ENCODE data around the gene CNTN4.

Gene CNTN4

GRCh38 chr3:2153547-2153946, 54.9 kb downstream of the CNTN4 start:
- DNase-seq = no peak

DNA sequence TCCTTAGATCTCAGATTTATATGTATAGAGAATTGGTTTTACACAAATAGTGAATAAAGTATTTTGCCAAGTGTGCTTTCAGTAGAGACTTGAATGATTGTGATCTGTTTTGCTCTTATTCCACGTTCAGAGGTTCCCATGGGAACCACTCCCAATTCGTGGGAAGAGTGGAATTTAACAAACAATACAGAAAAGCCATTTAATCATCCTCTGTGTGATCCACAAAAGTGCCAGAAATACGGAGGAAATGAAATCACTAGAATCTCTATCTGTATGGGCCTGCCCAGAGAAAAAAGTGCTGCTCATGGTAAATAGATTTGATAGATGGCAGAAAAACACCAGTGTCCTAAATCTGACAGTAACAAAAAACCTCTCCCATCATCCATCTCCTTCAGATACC, 56.0 kb downstream of the CNTN4 start:
- no peak for DNase-seq

- DNase-seq = peak; percentile 2 to 18 (median 7)
Observed at GRCh38 chr3:2156244-2156847, 57.7 kb downstream of the CNTN4 start.

GRCh38 chr3:2158828-2159227, 60.2 kb downstream of the CNTN4 start:
- no peak for DNase-seq

GRCh38 chr3:2166552-2166951, 67.9 kb downstream of the CNTN4 start:
- no peak for DNase-seq

DNA sequence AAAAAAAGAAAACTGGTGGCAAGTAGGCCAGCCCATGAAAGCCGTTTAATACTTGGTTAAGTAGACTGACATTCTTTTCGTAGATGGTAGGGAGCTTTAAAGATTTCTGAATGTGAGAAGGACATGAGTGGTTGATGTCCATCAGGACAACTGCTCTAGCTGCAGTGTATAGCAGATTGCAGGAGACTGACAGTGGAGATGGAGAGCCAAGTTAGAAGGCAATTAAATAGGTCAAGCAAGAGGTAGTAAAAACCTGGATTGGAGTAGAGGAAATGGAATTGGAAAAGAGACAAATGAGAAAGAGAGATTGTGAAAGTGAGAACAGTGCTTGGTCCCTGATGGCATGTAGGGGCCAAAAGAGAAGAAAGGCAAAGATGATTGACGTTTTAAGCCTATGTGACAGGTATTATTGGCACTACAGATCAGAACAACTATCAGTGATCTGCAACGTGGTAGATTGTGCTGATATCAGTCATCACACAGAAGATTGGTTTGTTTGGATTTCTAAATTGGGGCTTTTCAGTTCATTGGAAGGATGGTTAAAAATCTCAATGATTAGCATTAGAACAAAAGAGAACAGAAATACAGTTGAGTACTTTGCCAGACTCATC, 74.0 kb downstream of the CNTN4 start:
- DNase-seq = no peak

DNA sequence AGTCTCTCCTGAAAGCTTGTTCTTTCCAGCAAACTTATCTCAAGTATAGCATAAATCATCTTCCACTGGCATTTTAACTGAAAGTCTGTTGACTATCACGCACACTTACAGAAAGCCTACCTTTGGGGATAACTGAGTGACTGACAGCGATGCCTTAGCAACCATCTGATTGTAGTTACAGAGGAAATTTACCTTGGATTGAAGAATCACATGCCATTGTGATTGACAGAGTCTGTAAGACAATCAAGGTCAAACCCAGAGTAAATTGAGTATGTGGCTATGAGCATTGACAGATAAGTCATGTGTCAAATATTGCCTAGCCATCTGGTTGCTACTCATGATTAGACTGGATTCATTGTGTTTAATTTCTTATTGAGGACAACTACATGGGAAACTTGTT, 82.0 kb downstream of the CNTN4 start:
- DNase-seq = no peak

- no peak for DNase-seq
Observed at GRCh38 chr3:2198776-2199279, 100.2 kb downstream of the CNTN4 start.

- DNase-seq = no peak
Observed at GRCh38 chr3:2204054-2204453, 105.4 kb downstream of the CNTN4 start.

DNA sequence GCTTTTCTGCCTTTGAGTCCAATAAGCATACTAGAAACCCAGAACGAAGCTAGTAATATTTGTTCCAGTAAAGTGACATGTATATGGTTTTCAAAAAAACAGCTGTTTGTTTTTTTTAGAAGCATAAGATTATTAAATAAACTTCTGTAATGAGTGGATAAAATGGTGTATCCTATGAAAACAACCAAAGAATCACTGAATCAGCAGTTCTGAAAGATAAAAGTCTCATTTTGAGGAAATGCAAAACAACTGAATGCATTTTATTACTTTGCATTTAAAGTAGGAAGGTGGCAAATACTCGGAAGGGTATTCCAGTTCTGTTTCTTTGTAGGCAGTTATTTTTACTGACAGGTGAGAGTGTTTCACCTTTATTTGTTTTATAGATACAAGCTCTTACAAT, 107.0 kb downstream of the CNTN4 start:
- no peak for DNase-seq

DNA sequence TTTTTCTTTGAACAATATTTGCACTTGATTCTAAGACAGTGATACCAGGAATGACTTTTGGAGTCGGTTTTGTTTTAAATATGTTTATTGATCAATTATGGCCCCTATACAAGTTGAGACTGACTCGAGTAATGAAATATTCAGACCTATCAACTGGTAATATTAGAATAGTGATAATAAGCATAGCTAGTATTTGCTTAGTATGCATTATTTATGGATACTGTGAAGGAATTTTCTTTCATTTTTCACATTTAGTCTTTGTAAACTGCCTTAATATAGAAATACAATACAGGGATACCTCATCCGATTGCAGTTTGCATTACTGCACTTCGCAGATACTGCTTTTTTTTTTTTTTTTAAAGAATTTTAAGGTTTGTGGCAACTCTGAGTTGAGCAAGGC, 107.9 kb downstream of the CNTN4 start:
- no peak for DNase-seq

GRCh38 chr3:2211568-2211967, 112.9 kb downstream of the CNTN4 start:
- no peak for DNase-seq

DNA sequence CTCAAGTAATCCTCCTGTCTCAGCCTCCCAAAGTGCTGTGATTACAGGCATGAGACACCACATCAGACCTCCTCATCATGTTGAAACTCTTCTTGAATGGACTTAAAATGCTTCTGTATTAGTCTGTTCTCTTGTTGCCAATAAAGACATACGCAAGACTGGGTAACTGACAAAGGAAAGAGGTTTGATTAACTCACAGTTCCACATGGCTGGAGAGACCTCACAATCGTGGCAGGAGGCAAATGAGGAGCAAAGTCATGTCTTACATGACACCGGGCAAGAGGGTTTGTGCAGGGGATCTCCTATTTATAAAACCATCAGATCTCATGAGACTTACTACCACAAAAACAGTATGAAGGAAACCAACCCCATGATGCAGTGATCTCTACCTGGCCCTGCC, 113.5 kb downstream of the CNTN4 start:
- DNase-seq = no peak

DNA sequence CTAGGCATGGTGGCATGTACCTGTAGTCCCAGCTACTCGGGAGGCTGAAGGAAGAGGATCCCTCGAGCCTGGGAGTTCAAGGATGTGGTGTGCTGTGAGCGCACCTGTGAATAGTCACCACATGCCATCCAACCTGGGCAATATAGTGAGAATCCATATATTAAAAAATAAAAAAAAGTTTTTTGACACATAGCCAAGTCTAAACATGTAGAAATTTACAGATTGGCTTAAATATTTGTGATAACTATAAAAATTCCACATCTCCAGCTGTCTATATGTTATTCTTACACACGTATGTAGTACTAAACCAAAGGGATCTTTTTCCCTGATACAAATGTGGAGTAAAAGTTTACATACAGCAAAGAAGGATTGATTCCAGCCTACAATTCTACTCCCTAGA, 119.7 kb downstream of the CNTN4 start:
- no peak for DNase-seq

- no peak for DNase-seq
Observed at GRCh38 chr3:2218816-2219215, 120.2 kb downstream of the CNTN4 start.

GRCh38 chr3:2236203-2236602, 137.5 kb downstream of the CNTN4 start:
- no peak for DNase-seq

DNA sequence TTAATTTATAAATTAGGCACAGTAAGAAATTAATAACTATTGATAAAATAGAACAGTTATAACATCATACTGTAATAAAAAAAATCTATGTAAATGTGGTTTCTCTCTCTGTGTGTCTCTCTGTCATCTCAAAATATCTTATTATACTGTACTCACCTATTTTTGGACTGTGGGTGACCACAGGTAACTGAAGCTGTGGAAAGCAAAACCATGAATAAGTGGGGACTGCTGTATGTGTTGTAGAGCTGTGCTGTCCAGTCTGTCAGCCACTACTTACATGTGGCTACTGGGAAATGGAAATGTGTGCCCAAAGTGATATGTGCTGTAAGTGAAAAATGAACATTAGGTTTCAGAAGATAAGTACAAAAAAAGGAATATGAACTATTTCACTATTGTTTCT, 145.5 kb downstream of the CNTN4 start:
- no peak for DNase-seq

DNA sequence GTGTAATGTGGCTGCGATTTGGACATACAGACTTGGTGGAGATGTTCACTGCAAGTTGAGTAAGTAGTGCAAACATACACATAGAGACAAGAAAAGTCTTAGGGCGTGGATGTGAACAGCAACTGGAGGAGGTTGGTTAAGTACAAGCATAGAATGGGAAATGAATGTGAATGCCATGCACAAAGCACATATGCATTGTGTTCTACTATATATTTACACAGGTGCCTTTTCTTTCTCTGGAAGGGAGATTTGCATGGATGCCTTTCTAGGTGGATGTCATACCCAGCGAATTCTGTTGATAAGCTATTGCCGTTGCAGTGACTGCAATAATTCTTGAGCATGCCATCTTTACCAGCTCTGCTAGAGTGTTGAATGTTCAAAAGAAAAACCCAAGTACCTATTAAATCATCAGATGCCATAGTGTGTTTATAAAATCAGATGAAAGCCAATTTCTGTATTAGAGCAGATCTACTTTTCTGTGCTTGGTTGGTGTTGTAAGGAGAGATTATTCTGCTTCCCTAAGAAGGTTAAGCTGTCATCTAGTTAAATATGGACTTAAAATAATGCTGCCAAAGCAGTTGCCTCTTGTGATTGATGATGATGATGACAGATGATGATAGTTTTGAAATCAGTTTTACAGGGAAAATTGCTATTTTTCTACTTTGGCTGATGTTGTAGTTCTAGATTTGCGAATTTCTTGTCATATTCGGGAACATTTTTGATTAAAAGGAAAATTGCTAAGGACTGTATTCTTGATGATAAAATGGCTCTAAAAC, 148.4 kb downstream of the CNTN4 start:
- no peak for DNase-seq

- DNase-seq = no peak
Observed at GRCh38 chr3:2247831-2248230, 149.2 kb downstream of the CNTN4 start.

- no peak for DNase-seq
Observed at GRCh38 chr3:2250783-2251182, 152.1 kb downstream of the CNTN4 start.

DNA sequence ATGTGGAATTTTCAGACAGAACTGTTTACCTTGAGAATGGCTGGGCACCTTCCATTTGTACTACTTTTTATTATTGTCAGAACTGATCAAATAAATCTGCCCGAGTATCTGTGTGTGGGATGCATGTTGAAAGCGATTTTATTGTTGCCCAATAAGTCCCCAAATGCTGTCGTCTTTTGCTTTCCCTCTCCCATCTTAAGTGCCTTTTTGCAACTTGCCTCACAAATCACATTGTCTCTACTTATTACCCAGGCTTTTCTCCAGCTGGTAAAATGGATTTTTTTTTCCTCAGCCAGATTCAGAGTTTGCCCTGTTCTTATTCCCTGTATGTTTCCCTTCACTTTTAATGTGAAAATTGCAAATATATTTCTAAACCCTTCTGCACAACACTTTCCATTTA, 163.1 kb downstream of the CNTN4 start:
- no peak for DNase-seq

DNA sequence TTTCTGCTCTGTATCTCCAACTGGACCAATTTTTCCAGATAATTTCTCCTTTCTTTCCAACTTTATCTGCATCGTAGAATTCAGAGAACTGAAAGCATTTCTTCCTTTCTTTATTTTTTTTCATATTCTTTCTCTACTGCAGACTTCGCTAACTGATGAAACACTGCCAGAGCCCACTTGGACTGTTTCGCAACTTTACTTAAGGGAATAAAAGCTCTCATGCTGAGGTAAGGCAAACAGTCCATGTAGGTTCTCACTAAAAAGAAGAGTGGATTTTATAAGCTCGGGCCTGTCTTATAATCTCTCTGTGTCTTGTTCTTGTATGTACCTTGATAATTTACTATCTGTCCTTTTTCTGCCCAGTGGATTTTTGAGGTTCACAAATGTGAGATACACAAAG, 163.5 kb downstream of the CNTN4 start:
- no peak for DNase-seq

GRCh38 chr3:2266606-2267005, 167.9 kb downstream of the CNTN4 start:
- no peak for DNase-seq

DNA sequence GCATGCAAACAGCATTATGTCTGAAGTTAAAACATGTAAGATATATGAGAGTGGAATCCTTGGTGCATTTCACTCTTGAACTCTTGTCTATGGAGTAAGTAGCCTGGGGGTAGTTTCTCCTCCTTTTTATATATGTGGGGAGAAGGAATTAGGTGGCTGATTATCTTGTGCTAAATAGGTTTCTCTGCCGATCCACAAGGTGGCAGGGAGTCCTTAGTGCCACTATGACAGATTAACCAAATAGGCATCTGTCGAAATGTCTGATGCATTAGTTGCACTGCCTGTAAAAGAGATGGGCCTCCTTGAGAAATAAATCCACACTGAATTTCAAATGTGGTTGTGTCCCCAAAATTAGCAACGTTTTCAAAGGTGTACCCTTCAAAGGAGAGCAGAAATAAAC, 170.1 kb downstream of the CNTN4 start:
- DNase-seq = no peak
